Suprapubic skin (tissue), 4 donors: Measurements from ENCODE around the gene NFYC.

Experiments used
- CTCF ChIP-seq, 2 donors: fragments of 200-600 bp in 1 of 2; fragments of 450-650 bp in 1 of 2; sonication (generic) in 1 of 2; IDR thresholded peaks; one replicate each; pipeline ENCODE4 v1.5.1; 2016 to 2019; ENCODE audit warnings: antibody characterized with exemption in 2 of 2, mild to moderate bottlenecking in 1 of 2, moderate library complexity in 1 of 2
- EP300 ChIP-seq: sonication (generic); formaldehyde crosslinking; IDR thresholded peaks from one replicate; pipeline ENCODE4 v1.6.1; 2017; ENCODE audit warnings: antibody characterized with exemption
- POLR2A ChIP-seq, 2 donors: fragments of 450-650 bp; IDR thresholded peaks; one replicate each; pipeline ENCODE4 v1.6.1; 2017; ENCODE audit warnings: antibody characterized with exemption in 2 of 2, mild to moderate bottlenecking in 2 of 2, moderate library complexity in 2 of 2
- POLR2AphosphoS5 ChIP-seq, 3 donors: sonication (generic); formaldehyde crosslinking; IDR thresholded peaks; one replicate each; pipeline ENCODE4 v1.6.1; 2017; ENCODE audit warnings: antibody characterized with exemption in 3 of 3

- TF ChIP-seq CTCF (IDR thresholded peaks at IDR 0.05) (no peak), POLR2AphosphoS5 (IDR thresholded peaks at IDR 0.05) (no peak), POLR2A (IDR thresholded peaks at IDR 0.05) (no peak), EP300 (no peak)
These were observed 91.7 kb downstream of the NFYC start, which contains the start of gene KCNQ4 for GRCh38 chr1:40783001-40783905.
